ENCODE data around the gene KCNJ10.

Gene KCNJ10

GRCh38 chr1:159994896-159995295 is 75.1 kb downstream of the KCNJ10 start:
- H2AFZ ChIP-seq (ENCODE audit: low read depth, low read length): no peak overlapping the region
- TF ChIP-seq CTCF (IDR thresholded peaks at IDR 0.05; ENCODE audit: borderline replicate concordance, extremely low read depth, low read length, poor library complexity, severe bottlenecking) (no peak), EZH2 (IDR thresholded peaks at IDR 0.05; ENCODE audit: borderline replicate concordance, low read depth, low read length, severe bottlenecking) (no peak)
- no peaks in the 10 kb centered on the region for H3K9me3 ChIP-seq (ENCODE audit: insufficient read depth, low read length, severe bottlenecking)
- no peaks in the 10 kb centered on the region for H3K4me1 ChIP-seq (ENCODE audit: insufficient read depth, low read length)
- no peak overlapping the region for H3K4me2 ChIP-seq (ENCODE audit: insufficient read depth, low read length)
- DNase-seq: no peak
- no peaks in the 10 kb centered on the region for H3K36me3 ChIP-seq (ENCODE audit: insufficient read depth, low read length)
- no peak overlapping the region for H3K9ac ChIP-seq (ENCODE audit: low read depth, low read length)
- no peak overlapping the region for H3K27ac ChIP-seq (ENCODE audit: low read length)
- no peaks in the 10 kb centered on the region for H3K79me2 ChIP-seq (ENCODE audit: insufficient read depth, low read length)
- no peak for ATAC-seq (ENCODE audit: insufficient read depth, low read depth)
- H3K4me3 ChIP-seq (ENCODE audit: low read depth in 1 of 2, low read length in 2 of 2): no peak overlapping the region
- no peaks in the 10 kb centered on the region for H4K20me1 ChIP-seq (ENCODE audit: insufficient read depth, low read length)
- peaks cover 12% of the 10 kb centered on the region for H3K27me3 ChIP-seq (ENCODE audit: insufficient read depth, low read length, poor library complexity)

DNA sequence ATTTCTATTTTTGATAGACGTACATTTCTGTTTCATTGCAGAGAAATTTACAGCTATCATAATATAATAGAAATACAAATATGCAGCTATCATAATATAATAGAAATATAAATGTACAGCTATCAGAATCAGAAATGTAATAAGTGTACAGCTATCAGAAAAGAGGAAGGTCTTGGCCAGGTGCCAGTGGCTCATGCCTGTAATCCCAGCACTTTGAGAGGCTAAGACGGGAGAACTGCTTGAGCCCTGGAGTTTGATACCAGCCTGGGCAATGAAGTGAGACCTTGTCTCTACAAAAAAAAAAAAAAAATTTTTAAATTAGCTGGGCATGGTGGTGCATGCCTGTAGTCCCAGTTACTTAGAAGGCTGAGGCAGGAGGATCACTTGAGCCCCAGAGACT is 76.0 kb downstream of the KCNJ10 start:
- H3K4me1 ChIP-seq (ENCODE audit: insufficient read depth, low read length): no peaks in the 10 kb centered on the region
- H3K9ac ChIP-seq (ENCODE audit: low read depth, low read length): no peak overlapping the region
- no peak overlapping the region for H3K4me2 ChIP-seq (ENCODE audit: insufficient read depth, low read length)
- TF ChIP-seq CTCF (IDR thresholded peaks at IDR 0.05; ENCODE audit: borderline replicate concordance, extremely low read depth, low read length, poor library complexity, severe bottlenecking) (no peak), EZH2 (IDR thresholded peaks at IDR 0.05; ENCODE audit: borderline replicate concordance, low read depth, low read length, severe bottlenecking) (no peak)
- H3K9me3 ChIP-seq (ENCODE audit: insufficient read depth, low read length, severe bottlenecking): no peaks in the 10 kb centered on the region
- no peak overlapping the region for H3K4me3 ChIP-seq (ENCODE audit: low read depth in 1 of 2, low read length in 2 of 2)
- no peak overlapping the region for H2AFZ ChIP-seq (ENCODE audit: low read depth, low read length)
- no peaks in the 10 kb centered on the region for H4K20me1 ChIP-seq (ENCODE audit: insufficient read depth, low read length)
- no peak overlapping the region for H3K27ac ChIP-seq (ENCODE audit: low read length)
- no peak for ATAC-seq (ENCODE audit: insufficient read depth, low read depth)
- peaks cover 14% of the 10 kb centered on the region for H3K27me3 ChIP-seq (ENCODE audit: insufficient read depth, low read length, poor library complexity)
- no peaks in the 10 kb centered on the region for H3K36me3 ChIP-seq (ENCODE audit: insufficient read depth, low read length)
- no peak for DNase-seq
- no peaks in the 10 kb centered on the region for H3K79me2 ChIP-seq (ENCODE audit: insufficient read depth, low read length)

GRCh38 chr1:159992161-159992560 is 77.8 kb downstream of the KCNJ10 start:
- Histone ChIP-seq H3K27ac (ENCODE audit: low read length) (no peak overlapping the region), H3K4me3 (ENCODE audit: low read depth in 1 of 2, low read length in 2 of 2) (no peak overlapping the region), H3K9ac (ENCODE audit: low read depth, low read length) (no peak overlapping the region), H4K20me1 (ENCODE audit: insufficient read depth, low read length) (no peaks in the 10 kb centered on the region), H3K9me3 (ENCODE audit: insufficient read depth, low read length, severe bottlenecking) (no peaks in the 10 kb centered on the region), H3K27me3 (ENCODE audit: insufficient read depth, low read length, poor library complexity) (peaks cover 15% of the 10 kb centered on the region), H3K4me2 (ENCODE audit: insufficient read depth, low read length) (no peak overlapping the region), H3K79me2 (ENCODE audit: insufficient read depth, low read length) (no peaks in the 10 kb centered on the region), H2AFZ (ENCODE audit: low read depth, low read length) (no peak overlapping the region), H3K36me3 (ENCODE audit: insufficient read depth, low read length) (no peaks in the 10 kb centered on the region), H3K4me1 (ENCODE audit: insufficient read depth, low read length) (no peaks in the 10 kb centered on the region)
- DNase-seq: no peak
- TF ChIP-seq EZH2 (IDR thresholded peaks at IDR 0.05; ENCODE audit: borderline replicate concordance, low read depth, low read length, severe bottlenecking) (no peak), CTCF (IDR thresholded peaks at IDR 0.05; ENCODE audit: borderline replicate concordance, extremely low read depth, low read length, poor library complexity, severe bottlenecking) (no peak)
- no peak for ATAC-seq (ENCODE audit: insufficient read depth, low read depth)

GRCh38 chr1:159991513-159991912 is 78.4 kb downstream of the KCNJ10 start:
- H3K79me2 ChIP-seq (ENCODE audit: insufficient read depth, low read length): no peaks in the 10 kb centered on the region

More at GRCh38 chr1:159991513-159991912, 78.4 kb downstream of the KCNJ10 start:
- TF ChIP-seq CTCF (IDR thresholded peaks at IDR 0.05; ENCODE audit: borderline replicate concordance, extremely low read depth, low read length, poor library complexity, severe bottlenecking): no peak
- TF ChIP-seq EZH2 (IDR thresholded peaks at IDR 0.05; ENCODE audit: borderline replicate concordance, low read depth, low read length, severe bottlenecking): no peak
- no peaks in the 10 kb centered on the region for H3K4me1 ChIP-seq (ENCODE audit: insufficient read depth, low read length)
- no peaks in the 10 kb centered on the region for H3K36me3 ChIP-seq (ENCODE audit: insufficient read depth, low read length)
- peaks cover 13% of the 10 kb centered on the region for H3K27me3 ChIP-seq (ENCODE audit: insufficient read depth, low read length, poor library complexity)
- DNase-seq (no peak), ATAC-seq (ENCODE audit: insufficient read depth, low read depth) (no peak)
- no peak overlapping the region for H3K4me3 ChIP-seq (ENCODE audit: low read depth in 1 of 2, low read length in 2 of 2)
- no peak overlapping the region for H3K4me2 ChIP-seq (ENCODE audit: insufficient read depth, low read length)
- H3K27ac ChIP-seq (ENCODE audit: low read length): no peak overlapping the region
- no peaks in the 10 kb centered on the region for H3K9me3 ChIP-seq (ENCODE audit: insufficient read depth, low read length, severe bottlenecking)
- no peaks in the 10 kb centered on the region for H4K20me1 ChIP-seq (ENCODE audit: insufficient read depth, low read length)
- no peak overlapping the region for H2AFZ ChIP-seq (ENCODE audit: low read depth, low read length)
- H3K9ac ChIP-seq (ENCODE audit: low read depth, low read length): no peak overlapping the region
